GM21381 (cell line): Measurements from ENCODE around the gene UBE3D.
"Not testable (repeated sequence)": the region's sequence is repeated elsewhere in the genome, so short reads cannot be mapped to it uniquely, and the experiment has no call there.

Source experiments
- ATAC-seq: cut with Tn5 transposase; IDR thresholded peaks from one replicate; pipeline ENCODE4 v1.9.1; 2021; ENCODE audit warnings: mild to moderate bottlenecking, moderate library complexity; ENCODE audit not compliant: unreplicated experiment

The UBE3D gene

DNA sequence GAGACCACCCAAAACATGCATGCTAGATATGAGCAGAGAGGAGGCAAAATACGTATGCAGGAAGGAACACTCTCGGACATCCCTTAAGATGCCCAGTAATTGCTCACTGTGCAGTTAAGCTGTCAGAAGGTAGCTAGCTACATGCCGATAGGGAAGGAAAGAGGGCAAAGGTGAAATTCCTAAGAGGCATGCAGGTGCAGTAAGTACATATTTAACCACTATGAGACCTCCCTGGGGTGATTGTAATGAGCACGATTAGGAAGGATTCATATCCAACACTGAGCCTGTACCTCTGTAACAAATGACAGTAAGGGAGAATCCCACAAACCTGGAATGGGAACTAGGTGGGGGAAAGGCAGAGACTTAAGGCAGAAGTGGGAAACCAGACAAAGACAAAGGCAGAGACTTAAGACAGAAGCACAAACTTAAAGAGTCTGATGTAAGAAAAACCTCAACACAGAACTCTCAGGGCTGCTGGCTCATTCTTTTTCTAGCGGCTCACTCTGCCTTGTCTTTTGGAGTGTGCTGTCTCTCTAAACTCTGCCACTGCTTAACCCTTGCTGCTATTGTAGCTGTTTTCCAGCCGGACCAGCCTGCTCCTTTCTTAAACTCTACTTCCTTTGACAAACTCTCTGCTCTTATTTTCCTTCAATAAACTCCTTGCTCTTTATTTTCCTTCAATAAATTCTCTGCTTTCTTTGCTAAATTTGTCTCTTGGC lies 148.1 kb downstream of the UBE3D start:
- ATAC-seq, result no peak

GRCh38 chr6:82915666-82916065 lies 150.0 kb downstream of the UBE3D start:
- ATAC-seq, result no peak

DNA sequence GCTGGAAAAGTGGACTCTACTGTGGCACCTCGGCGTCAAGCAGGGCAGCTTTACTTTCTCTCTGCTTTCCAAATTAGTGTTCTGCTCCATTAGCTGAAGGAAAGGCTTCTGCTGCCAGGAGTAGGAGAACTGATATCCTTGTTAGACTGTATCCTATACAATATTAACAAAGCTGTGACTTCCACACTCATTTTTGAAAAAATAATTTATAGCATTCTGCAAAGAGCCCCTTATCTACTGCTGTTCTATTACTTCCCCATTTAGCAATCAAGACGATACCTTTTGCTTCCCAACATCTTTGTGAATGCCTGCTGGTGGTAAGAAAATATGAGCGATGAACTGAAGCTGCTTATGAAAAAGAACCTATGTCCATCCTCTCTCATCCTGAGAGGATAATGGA lies 151.1 kb downstream of the UBE3D start:
- no peak for ATAC-seq

DNA sequence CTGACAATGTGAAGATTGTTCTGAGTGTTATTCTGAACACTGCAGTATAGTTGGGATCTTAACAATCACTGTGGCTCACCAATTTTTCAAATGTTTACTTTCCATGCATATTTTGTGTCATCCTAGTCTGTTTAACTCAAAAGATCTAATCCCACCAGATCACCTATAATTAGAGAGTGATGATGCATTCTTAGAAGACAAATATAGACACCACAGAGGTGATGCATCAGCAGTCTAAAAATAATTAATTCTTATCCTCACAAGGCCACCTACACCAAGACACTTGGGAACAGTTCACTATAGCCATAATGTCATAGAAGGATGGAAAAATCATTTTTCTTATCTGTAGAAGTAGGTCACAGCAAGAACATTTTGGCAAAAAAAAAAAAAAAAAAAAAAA lies 154.8 kb downstream of the UBE3D start:
- ATAC-seq, result no peak

GRCh38 chr6:82910395-82910794 lies 155.2 kb downstream of the UBE3D start:
- ATAC-seq, result no peak

DNA sequence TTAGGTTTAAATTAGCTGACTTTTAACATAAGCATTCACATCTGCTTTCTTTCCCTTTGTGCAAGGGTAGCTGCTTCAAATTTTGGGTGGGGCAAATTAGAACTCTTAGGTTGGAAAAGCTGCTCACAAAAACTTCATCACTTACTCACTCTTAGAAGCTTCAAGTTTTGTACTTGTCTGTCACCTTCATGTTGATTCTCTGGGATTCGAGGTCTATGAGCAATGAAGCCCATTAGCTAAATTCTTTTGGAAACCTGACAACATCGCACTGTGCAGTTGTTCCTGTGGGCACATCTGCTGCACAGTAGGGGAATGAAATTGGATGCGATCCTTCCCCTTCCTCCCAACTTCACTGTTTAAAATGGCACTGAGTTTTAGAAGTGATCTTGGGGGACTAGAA lies 156.1 kb downstream of the UBE3D start:
- ATAC-seq, result no peak

DNA sequence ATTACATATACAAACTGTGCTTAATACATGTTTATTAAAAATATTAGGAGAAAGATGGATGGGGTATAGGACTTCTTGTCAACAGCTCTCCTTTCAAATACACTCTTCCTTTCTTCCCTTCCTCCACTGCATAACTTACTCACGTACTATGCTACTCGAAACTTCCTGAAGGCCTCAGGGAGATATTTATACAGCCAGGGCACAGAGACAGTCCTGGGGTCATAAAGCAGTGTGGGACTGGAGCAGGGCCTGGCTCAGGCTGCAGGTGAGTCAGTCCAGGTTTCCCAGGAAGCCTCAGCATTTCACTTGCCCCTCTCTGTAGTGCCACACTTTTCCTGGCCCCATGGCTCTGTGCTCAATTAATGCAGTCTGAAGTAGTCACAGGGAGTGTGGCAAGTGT lies 157.0 kb downstream of the UBE3D start:
- ATAC-seq, result no peak

GRCh38 chr6:82906951-82907350 lies 158.7 kb downstream of the UBE3D start:
- ATAC-seq, result no peak

DNA sequence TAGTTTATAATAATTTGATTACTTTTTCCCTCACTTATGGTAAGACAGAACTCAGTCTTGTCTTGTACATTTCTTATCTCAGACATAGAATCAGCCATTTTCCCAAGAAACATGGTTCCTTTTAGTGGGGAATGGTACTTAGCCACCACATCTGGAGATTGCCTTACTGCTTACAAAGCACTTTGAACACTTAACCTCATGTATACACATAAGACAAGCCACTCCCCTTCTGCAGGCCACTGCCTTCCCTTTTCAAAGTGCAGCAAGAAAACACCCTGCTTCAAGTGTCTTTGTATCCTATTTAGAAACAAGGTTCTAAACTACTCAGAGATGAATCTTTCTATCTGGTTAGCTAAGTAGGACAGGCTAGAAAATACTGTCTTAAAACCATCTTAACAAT lies 159.2 kb downstream of the UBE3D start:
- no peak for ATAC-seq

GRCh38 chr6:82904860-82905259 lies 160.8 kb downstream of the UBE3D start:
- ATAC-seq, result no peak

DNA sequence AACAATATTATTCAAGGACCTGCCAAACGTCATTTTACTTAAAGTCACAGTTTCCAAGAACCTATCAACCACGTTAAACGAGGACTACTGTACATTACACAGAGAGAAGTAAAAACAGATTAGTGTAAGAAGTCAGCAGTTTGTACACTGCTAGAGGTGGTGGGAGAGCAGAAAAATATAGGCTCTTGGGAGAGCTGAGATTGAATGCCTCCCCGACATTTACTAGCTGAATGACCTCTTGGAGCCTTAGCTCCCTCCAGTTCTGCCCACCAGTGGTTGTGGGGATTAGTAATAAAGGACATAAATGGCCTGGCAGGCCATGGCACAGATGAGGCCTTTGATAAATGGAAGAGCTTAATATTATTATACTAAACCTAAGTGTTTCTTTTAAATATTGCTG lies 161.4 kb downstream of the UBE3D start:
- ATAC-seq, result no peak

DNA sequence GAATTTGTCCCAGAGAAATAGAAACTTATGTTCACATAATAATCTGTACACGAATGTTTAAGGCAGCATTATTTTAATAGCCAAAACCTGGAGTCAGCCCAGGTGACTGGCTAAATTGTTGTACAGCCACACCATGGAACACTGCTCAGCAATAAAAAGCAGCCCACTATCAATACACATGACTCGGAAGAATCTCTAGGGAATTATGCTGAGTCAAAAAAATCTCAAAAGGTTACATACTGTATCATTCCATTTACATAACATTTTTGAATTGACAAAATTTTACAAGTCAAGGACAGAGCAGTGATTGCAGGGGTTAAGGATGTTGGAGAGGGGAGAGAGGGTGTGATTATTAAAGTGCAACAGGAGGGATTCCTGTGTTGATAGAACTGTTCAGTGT lies 163.4 kb downstream of the UBE3D start:
- no peak for ATAC-seq

DNA sequence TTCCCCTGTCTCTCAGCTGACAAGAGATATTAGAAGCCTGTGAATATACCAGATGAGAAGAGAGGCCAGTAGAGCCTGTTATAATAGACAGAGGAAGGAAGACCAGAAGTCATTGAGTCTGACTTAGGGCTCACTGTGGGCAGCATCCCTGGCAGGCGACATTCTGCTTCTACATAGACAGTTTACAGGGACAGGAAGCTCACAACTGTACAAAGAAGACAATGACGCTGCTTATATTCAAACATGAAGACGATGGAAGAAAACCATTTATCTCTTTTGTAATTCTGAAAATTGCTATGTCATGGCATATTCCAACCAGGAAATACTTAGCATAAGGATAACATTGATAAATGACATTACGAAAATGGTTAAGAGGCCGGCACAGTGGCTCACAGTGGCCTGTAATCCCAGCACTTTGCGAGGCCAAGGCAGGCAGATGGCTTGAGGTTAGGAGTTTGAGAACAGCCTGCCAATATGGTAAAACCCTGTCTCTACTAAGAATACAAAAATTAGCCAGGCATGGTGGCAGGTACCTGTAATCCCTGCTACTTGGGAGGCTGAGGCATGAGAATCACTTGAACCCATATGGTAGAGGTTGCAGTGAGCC lies 170.9 kb downstream of the UBE3D start:
- no peak for ATAC-seq

GRCh38 chr6:82893889-82894652 lies 171.6 kb downstream of the UBE3D start:
- ATAC-seq, result no peak

GRCh38 chr6:82891503-82891902 lies 174.1 kb downstream of the UBE3D start:
- ATAC-seq, result not testable (repeated sequence)

GRCh38 chr6:82891076-82891475 lies 174.6 kb downstream of the UBE3D start:
- ATAC-seq, result no peak

DNA sequence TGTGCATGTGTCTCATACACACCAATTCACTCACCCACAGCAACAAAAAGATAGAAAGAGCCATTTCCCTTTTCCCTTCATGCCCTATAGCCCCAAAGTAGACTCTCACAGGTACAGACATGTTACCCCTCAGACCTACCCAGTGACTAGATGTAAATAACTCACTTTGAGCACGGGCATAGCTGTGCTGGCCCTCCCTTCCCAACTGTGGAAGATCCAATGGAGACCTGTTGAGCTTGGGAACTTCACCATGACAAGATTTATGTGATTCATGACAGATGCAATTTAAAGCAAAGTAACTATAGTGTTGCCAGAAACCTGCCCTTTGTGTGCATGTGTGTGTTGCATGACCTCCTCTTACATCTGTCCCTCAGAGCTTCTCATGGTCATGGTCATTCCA lies 175.4 kb downstream of the UBE3D start:
- no peak for ATAC-seq

- no peak for ATAC-seq
Observed at GRCh38 chr6:82889143-82889542, 176.5 kb downstream of the UBE3D start.

DNA sequence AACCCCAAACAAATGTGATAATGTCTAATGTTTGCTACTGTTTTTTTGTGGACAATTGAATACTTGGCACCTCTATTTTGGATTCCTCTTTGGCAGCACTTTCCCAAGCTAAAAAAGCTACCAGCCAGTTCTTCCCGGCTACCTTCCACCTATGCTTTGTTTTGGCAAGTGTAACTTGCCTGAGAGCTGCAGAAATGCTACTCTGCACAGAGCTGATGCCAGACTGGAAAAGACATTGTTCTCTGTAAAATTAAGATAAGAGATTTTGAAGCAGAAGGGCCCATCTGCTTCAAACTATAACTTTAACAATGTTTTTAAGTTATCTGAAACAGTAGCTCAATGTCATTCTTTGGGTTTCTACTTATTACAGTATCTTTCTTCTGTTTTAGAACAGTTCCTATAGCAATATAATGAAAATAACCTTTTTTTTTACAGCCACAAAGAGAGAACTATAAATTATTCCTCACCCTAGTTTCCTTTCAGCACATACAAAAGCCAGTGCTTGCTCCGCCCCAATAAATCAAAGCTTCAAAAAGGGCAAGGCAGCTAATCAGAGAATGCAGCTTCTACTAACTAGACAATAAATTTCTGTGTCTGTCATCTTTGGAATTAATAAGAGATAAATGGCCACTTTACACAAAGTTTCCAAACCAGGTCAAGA lies 183.1 kb downstream of the UBE3D start:
- no peak for ATAC-seq

DNA sequence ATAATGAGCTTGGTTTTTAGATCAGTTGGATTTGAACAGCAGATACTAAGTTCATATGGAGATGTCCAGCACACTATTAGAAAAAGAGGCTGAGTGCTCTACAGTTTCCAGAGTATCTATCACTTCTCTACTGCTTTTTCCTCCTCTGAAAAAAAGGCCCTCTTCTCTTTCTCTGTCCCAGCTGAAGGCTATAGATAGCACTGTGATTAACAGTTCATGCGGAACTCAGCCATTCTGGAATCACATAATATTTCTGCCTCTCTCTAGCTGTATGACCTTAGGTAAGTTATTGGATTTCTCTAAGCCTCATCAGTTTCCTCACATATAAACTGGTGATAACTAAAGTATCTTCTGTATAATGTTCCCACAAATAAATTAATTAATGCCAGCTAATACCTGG lies 184.1 kb downstream of the UBE3D start:
- ATAC-seq, result no peak

DNA sequence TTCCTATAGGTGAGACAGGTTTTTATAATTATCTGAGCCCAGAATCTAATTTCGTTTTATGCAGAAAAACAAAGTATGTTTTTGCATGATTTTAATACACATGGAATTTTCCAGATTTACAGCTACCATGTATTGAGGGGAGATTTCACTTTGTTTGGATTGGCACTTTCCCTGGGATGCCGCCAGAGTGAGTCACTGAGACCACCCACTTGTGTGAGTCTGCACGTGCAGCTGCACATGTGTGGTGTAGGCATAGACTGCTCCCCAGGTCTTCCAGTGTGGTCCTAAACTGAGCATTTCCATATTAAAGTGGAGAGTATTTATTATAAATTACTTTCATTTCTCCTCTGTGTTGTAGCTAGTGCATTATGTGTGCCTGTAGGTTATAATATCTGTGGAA lies 186.8 kb downstream of the UBE3D start:
- no peak for ATAC-seq
